Heart right ventricle (tissue), 16 donors: Measurements from ENCODE around the gene BLMH. TPM values are rescaled to one million over a fixed set of nuclear protein-coding genes. Genes with fewer than 3 reads are reported as not detected.

Experiments
- ATAC-seq, 8 donors: fragments of 200-7000 bp; cut with Tn5 transposase; one replicate each; pipeline ENCODE4 v1.9.1; 2020; ENCODE audit warnings: mild to moderate bottlenecking in 8 of 8, moderate library complexity in 8 of 8, moderate number of reproducible peaks in 1 of 8
- DNase-seq, 2 donors: peaks; one replicate each; pipeline ENCODE4 v3.0.0-alpha.2; 2020
- H3K27ac ChIP-seq, 10 donors: fragments of 200-600 bp; sonication (generic) in 2 of 10; one replicate each; pipeline versions ENCODE4 v1.5.0 to v1.8.0; 2020 to 2022; ENCODE audit warnings: mild to moderate bottlenecking in 3 of 10
- H3K27me3 ChIP-seq, 7 donors: fragments of 200-600 bp; one replicate each; pipeline ENCODE4 v1.8.0; 2021 to 2022; ENCODE audit warnings: mild to moderate bottlenecking in 2 of 7
- H3K36me3 ChIP-seq, 9 donors: fragments of 200-600 bp; sonication (generic) in 1 of 9; one replicate each; pipeline versions ENCODE4 v1.5.0 to v1.8.0; 2020 to 2022; ENCODE audit warnings: mild to moderate bottlenecking in 2 of 9
- H3K4me1 ChIP-seq, 9 donors: fragments of 200-600 bp; sonication (generic) in 1 of 9; one replicate each; pipeline versions ENCODE4 v1.5.0 to v1.8.0; 2020 to 2022; ENCODE audit warnings: mild to moderate bottlenecking in 4 of 9
- H3K4me3 ChIP-seq, 10 donors: fragments of 200-600 bp; sonication (generic) in 2 of 10; one replicate each; pipeline versions ENCODE4 v1.5.0 to v1.8.0; 2020 to 2022; ENCODE audit warnings: mild to moderate bottlenecking in 7 of 10, moderate library complexity in 2 of 10
- H3K9me3 ChIP-seq, 11 donors: fragments of 200-600 bp in 10 of 11; sonication (generic) in 2 of 11; one replicate each; pipeline versions ENCODE4 v1.5.0 to v1.8.0; 2013 to 2022; ENCODE audit warnings: mild to moderate bottlenecking in 2 of 11, control low read depth in 1 of 11, moderate library complexity in 1 of 11
- CTCF ChIP-seq, 9 donors: fragments of 200-600 bp; sonication (generic) in 2 of 9; IDR thresholded peaks; one replicate each; pipeline versions ENCODE4 v1.5.0 to v1.8.0; 2021 to 2022; ENCODE audit warnings: antibody characterized with exemption in 9 of 9, mild to moderate bottlenecking in 5 of 9, moderate library complexity in 1 of 9
- WGBS, 2 donors: extraction: QIAGEN DNeasy Blood & Tissue Kit; methylation state at CpG; one replicate each; pipeline ENCODE4 v1.1.7; 2013; ENCODE audit warnings: inconsistent platforms in 1 of 2; 5-methylcytosine and 5-hydroxymethylcytosine counted together
- intact Hi-C, 10 donors: fragments of 100-400 bp; cut with DNase I; formaldehyde crosslinking; loops; one replicate each; pipeline versions ENCODE4 v1.11.1 to v1.14.2; 2022
- polyA plus RNA-seq, 2 donors: library from polyadenylated mRNA; stranded (reverse); fragments of 200-250 nt; gene quantifications; one replicate each; pipeline ENCODE4 v1.2.3, GENCODE V29; 2013
- total RNA-seq, 10 donors: library from RNA; stranded (reverse); fragmentation: NEBNext Ultra II Directional in 3 of 10; extraction: Animal tissue kit (Norgen Biotek cat#: 25700) in 3 of 10; gene quantifications; one replicate each; pipeline versions ENCODE4 v1.2.1 to v1.2.4, GENCODE V29; 2021 to 2023
- donor health status: Arrhythmogenic right ventricular cardiomyopathy.
- donor health status: ischemic (EF 13 %, LVEDD 7.1; RV severe dilation, severe dysfunction).
- donor health status: healthy with polysubstance abuse.
- donor health status: DM: no; HTN: yes; CAD: no.
- donor health status: DM: no; HTN: no; CAD: no.
- donor health status: ischemic (EF 25% LVEDD 6.9; RV normal size, moderate dysfunction).
- donor health status: ischemic (EF 25% LVEDD 5.7; RV mildly dilated, moderate dysfunction).
- donor health status: healthy.
- donor health status: DM: yes; HTN: yes; CAD: no.
- donor health status: Ischemic cardiomyopathy.
- donor health status: ischemic (EF 35%, LVEDD 5.7; RV mildly dilated, moderate dysfunction).
- donor health status: nonischemic (EF 11% LVEDD 7.7; RV severe dilation, severe dysfunction).
- donor health status: DM: yes; HTN: yes; CAD: no.
- donor health status: PGD.
- donor health status: ischemic (EF 29% LVEDD 5.4; RV normal size, mild dysfunction).
- donor health status: nonischemic (EF 23%, LVEDD 6.1; RV moderate dilation, normal function).

Gene BLMH
- total and polyA plus RNA-seq, 12 donors = 9.6 to 22.2 (median 15.7) TPM

GRCh38 chr17:30323895-30324319 is 32.2 kb upstream of the BLMH start:
- ATAC-seq = no peak
- H3K27me3 ChIP-seq = peaks cover 0 to 8% (median 0%) of the 10 kb centered on the region in 7 donors
- H3K4me3 ChIP-seq = no peak overlapping the region
- H3K4me1 ChIP-seq = peaks cover 0 to 17% (median 0%) of the 10 kb centered on the region in 9 donors
- H3K36me3 ChIP-seq = no peaks in the 10 kb centered on the region
- no peaks in the 10 kb centered on the region for H3K9me3 ChIP-seq
- DNase-seq = no peak
- peak overlapping the region in 1 of 10 donors; percentile 5 for H3K27ac ChIP-seq
- no peak for TF ChIP-seq CTCF (IDR thresholded peaks at IDR 0.05)
- intact Hi-C loops = no loop called here

- Histone ChIP-seq H3K27me3 (peaks cover 0 to 8% (median 0%) of the 10 kb centered on the region in 7 donors), H3K36me3 (no peaks in the 10 kb centered on the region), H3K4me1 (peaks cover 0 to 17% (median 0%) of the 10 kb centered on the region in 9 donors), H3K27ac (peak overlapping the region in 1 of 10 donors; percentile 5), H3K9me3 (no peaks in the 10 kb centered on the region), H3K4me3 (no peak overlapping the region)
- intact Hi-C loops = no loop called here
- DNase-seq = no peak
- TF ChIP-seq CTCF (IDR thresholded peaks at IDR 0.05) = no peak
- WGBS, 2 donors = 64 to 69% methylated on average over 5 of the region's 5 CpGs
- no peak for ATAC-seq
These were observed 31.6 kb upstream of the BLMH start for GRCh38 chr17:30323262-30323894.

- H3K4me3 ChIP-seq = no peak overlapping the region
- H3K27me3 ChIP-seq = peaks cover 0 to 5% (median 0%) of the 10 kb centered on the region in 7 donors
- no peak for DNase-seq
- H3K9me3 ChIP-seq = no peaks in the 10 kb centered on the region
- intact Hi-C loops = no loop called here
- TF ChIP-seq CTCF (IDR thresholded peaks at IDR 0.05) = no peak
- WGBS, 2 donors = 81% methylated on average over 4 of the region's 4 CpGs
- no peaks in the 10 kb centered on the region for H3K36me3 ChIP-seq
- H3K4me1 ChIP-seq = peaks cover 0 to 17% (median 0%) of the 10 kb centered on the region in 9 donors
- H3K27ac ChIP-seq = no peak overlapping the region
- no peak for ATAC-seq
These were observed 29.6 kb upstream of the BLMH start for GRCh38 chr17:30321314-30321713.

GRCh38 chr17:30318155-30318554 is 26.4 kb upstream of the BLMH start:
- H3K4me1 ChIP-seq = peaks cover 0 to 3% (median 0%) of the 10 kb centered on the region in 9 donors
- no peak for ATAC-seq
- peaks cover 0 to 5% (median 0%) of the 10 kb centered on the region in 7 donors for H3K27me3 ChIP-seq
- no peak overlapping the region for H3K4me3 ChIP-seq
- no peak for DNase-seq
- H3K9me3 ChIP-seq = no peaks in the 10 kb centered on the region
- no peak for TF ChIP-seq CTCF (IDR thresholded peaks at IDR 0.05)
- no peak overlapping the region for H3K27ac ChIP-seq
- intact Hi-C loops = loop anchor here in 1 of 10 donors (5.0 kb wide), 1 partner anchor 51 kb away; no protein-coding TSS in a partner anchor
- H3K36me3 ChIP-seq = no peaks in the 10 kb centered on the region
- 66 to 69% methylated on average over 3 of the region's 3 CpGs for WGBS, 2 donors
